H1 (cell line): ENCODE data around the gene HIVEP2.

Experiments
- BACH1 ChIP-seq: IDR thresholded peaks from 2 replicates; pipeline ENCODE4 v1.6.1; 2012; ENCODE audit warnings: low read length, improper control_type of control experiment
- BRCA1 ChIP-seq: IDR thresholded peaks from 2 replicates; pipeline ENCODE4 v1.6.1; 2012; ENCODE audit warnings: low read depth, low read length, improper control_type of control experiment
- KDM5A ChIP-seq: fragments of 200-600 bp; IDR thresholded peaks from 2 replicates; pipeline ENCODE4 v1.7.1; 2012; ENCODE audit warnings: mild to moderate bottlenecking, low read length, inconsistent platforms, mixed read lengths
- SP1 ChIP-seq: IDR thresholded peaks from 2 replicates; pipeline ENCODE4 v1.6.1; 2011; ENCODE audit warnings: low read depth, low read length
- TF ChIP-seq, protein P1 (sequence below), 3 experiments: IDR thresholded peaks; 1 replicate in 2 of 3; 2 replicates in 1 of 3; pipeline versions ENCODE4 v1.5.1 to v1.6.1; 2011; ENCODE audit warnings: low read length in 3 of 3, mild to moderate bottlenecking in 3 of 3, inconsistent platforms in 2 of 3, low read depth in 1 of 3, moderate library complexity in 1 of 3; ENCODE audit not compliant: insufficient read depth in 1 of 3; ENCODE audit errors: control extremely low read depth in 1 of 3

GRCh38 chr6:142722012-142722411 is 223.0 kb downstream of the HIVEP2 start:
- no peak for TF ChIP-seq SP1
- TF ChIP-seq, protein P1, sequence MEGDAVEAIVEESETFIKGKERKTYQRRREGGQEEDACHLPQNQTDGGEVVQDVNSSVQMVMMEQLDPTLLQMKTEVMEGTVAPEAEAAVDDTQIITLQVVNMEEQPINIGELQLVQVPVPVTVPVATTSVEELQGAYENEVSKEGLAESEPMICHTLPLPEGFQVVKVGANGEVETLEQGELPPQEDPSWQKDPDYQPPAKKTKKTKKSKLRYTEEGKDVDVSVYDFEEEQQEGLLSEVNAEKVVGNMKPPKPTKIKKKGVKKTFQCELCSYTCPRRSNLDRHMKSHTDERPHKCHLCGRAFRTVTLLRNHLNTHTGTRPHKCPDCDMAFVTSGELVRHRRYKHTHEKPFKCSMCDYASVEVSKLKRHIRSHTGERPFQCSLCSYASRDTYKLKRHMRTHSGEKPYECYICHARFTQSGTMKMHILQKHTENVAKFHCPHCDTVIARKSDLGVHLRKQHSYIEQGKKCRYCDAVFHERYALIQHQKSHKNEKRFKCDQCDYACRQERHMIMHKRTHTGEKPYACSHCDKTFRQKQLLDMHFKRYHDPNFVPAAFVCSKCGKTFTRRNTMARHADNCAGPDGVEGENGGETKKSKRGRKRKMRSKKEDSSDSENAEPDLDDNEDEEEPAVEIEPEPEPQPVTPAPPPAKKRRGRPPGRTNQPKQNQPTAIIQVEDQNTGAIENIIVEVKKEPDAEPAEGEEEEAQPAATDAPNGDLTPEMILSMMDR (IDR thresholded peaks at IDR 0.05; ENCODE audit: control extremely low read depth in 1 of 3, insufficient read depth in 1 of 3, low read depth in 1 of 3, low read length in 3 of 3) = no peak
- no peak for TF ChIP-seq BACH1
- TF ChIP-seq KDM5A = no peak
- no peak for TF ChIP-seq BRCA1
